Endothelial cell of umbilical vein (primary cell): Measurements from ENCODE around the gene CMSS1. TPM values are rescaled to one million over a fixed set of nuclear protein-coding genes. Genes with fewer than 3 reads are reported as not detected.

ENCODE experiments used
- BruUV-seq: library from RNA; stranded (reverse); fragments of 400-500 nt; replicated peaks from 2 replicates; lab custom pipeline; 2021; lab: Mats Ljungman, UMichigan
- CTCF ChIA-PET: fragments of 300-600, 350-600 bp; sonication (Branson Sonifier 250); formaldehyde crosslinking; loops from one replicate; lab custom pipeline; 2021; ENCODE audit warnings: antibody characterized with exemption, inconsistent platforms; lab: Charles Lee
- POLR2A ChIA-PET: fragments of 300-600, 350-600 bp; sonication (Branson Sonifier 250); formaldehyde crosslinking; loops from one replicate; lab custom pipeline; 2021; ENCODE audit warnings: antibody characterized with exemption, inconsistent platforms; lab: Charles Lee
- DNase-seq: peaks from one replicate; pipeline ENCODE4 v3.0.0-alpha.2; 2011; ENCODE audit warnings: low read depth, low spot score
- FAIRE-seq: peaks from 2 replicates; lab custom pipeline; 2011; peaks lifted over from hg19 to GRCh38; lab: Jason Lieb, UNC
- H2AFZ ChIP-seq: 2 replicates; pipeline ENCODE4 v1.6.0; 2012; ENCODE audit warnings: low read depth, low read length, control low read depth, inconsistent platforms
- H3K27ac ChIP-seq: 2 replicates; pipeline ENCODE4 v1.5.1; 2011; ENCODE audit warnings: low read depth, mild to moderate bottlenecking, control low read depth, low read length, moderate library complexity; ENCODE audit not compliant: insufficient read depth
- H3K27me3 ChIP-seq, 2 experiments: 2 replicates each; pipeline versions ENCODE4 v1.6.0 to v1.6.1; 2011; ENCODE audit warnings: low read length in 2 of 2, mixed read lengths in 1 of 2; ENCODE audit not compliant: control insufficient read depth in 2 of 2, insufficient read depth in 2 of 2
- H3K36me3 ChIP-seq, 2 experiments: 2 replicates in 1 of 2; 3 replicates in 1 of 2; pipeline ENCODE4 v1.5.1; 2011; ENCODE audit warnings: low read length in 2 of 2, mild to moderate bottlenecking in 1 of 2, moderate library complexity in 1 of 2; ENCODE audit not compliant: control insufficient read depth in 2 of 2, insufficient read depth in 2 of 2; ENCODE audit errors: extremely low read depth in 1 of 2
- H3K4me1 ChIP-seq: 3 replicates; pipeline ENCODE4 v1.5.1; 2011; ENCODE audit warnings: mild to moderate bottlenecking, low read length; ENCODE audit not compliant: control insufficient read depth, insufficient read depth; ENCODE audit errors: extremely low read depth
- H3K4me2 ChIP-seq: 2 replicates; pipeline ENCODE4 v1.6.1; 2011; ENCODE audit warnings: low read length, control low read depth, mixed read lengths; ENCODE audit not compliant: insufficient read depth
- H3K4me3 ChIP-seq, 3 experiments: fragments of 200-600 bp in 1 of 3; sonication (generic), shearing (Covaris generic) in 1 of 3; replicated peaks in 1 of 3; 2 replicates each; pipeline ENCODE4 v1.5.1; 2011 to 2016; ENCODE audit warnings: control low read depth in 3 of 3, low read length in 3 of 3, mild to moderate bottlenecking in 2 of 3, inconsistent platforms in 1 of 3, low read depth in 1 of 3, moderate library complexity in 1 of 3; ENCODE audit not compliant: insufficient read depth in 1 of 3
- H3K79me2 ChIP-seq: 2 replicates; pipeline ENCODE4 v1.6.0; 2012; ENCODE audit warnings: low read length, inconsistent platforms; ENCODE audit not compliant: control insufficient read depth, insufficient read depth
- H3K9ac ChIP-seq: replicated peaks from 2 replicates; pipeline ENCODE3; 2011; ENCODE audit warnings: low read length, control low read depth; ENCODE audit not compliant: insufficient read depth; ENCODE audit errors: extremely low read depth
- H3K9me1 ChIP-seq: replicated peaks from 3 replicates; pipeline ENCODE4 v1.6.0; 2011; ENCODE audit warnings: mild to moderate bottlenecking, low read length; ENCODE audit not compliant: control insufficient read depth, insufficient read depth; ENCODE audit errors: extremely low read depth
- H3K9me3 ChIP-seq: replicated peaks from 2 replicates; pipeline ENCODE4 v1.5.1; 2012; ENCODE audit warnings: low read length, inconsistent platforms; ENCODE audit not compliant: control insufficient read depth, insufficient read depth
- H4K20me1 ChIP-seq: replicated peaks from 2 replicates; pipeline ENCODE3; 2011; ENCODE audit warnings: mild to moderate bottlenecking, low read length; ENCODE audit not compliant: control insufficient read depth, insufficient read depth; ENCODE audit errors: extremely low read depth
- EZH2 ChIP-seq: IDR thresholded peaks from 2 replicates; pipeline ENCODE4 v1.6.1; 2012; ENCODE audit warnings: borderline replicate concordance, low read depth, mild to moderate bottlenecking, moderate library complexity, low read length, inconsistent platforms; ENCODE audit not compliant: severe bottlenecking
- MYC ChIP-seq: IDR thresholded peaks from one replicate; pipeline ENCODE4 v1.6.1; 2011; ENCODE audit warnings: mild to moderate bottlenecking, low read depth, low read length
- POLR2AphosphoS5 ChIP-seq: IDR thresholded peaks from 2 replicates; pipeline ENCODE4 v1.6.1; 2012; ENCODE audit warnings: low read depth, mild to moderate bottlenecking, control low read depth, low read length, moderate library complexity; ENCODE audit not compliant: insufficient read depth
- dilution Hi-C: fragments of 300-500 bp; cut with MboI; formaldehyde crosslinking; loops from one replicate; pipeline ENCODE4 v1.15.0; 2019; ENCODE audit warnings: low sequenced_read_pairs; ENCODE audit not compliant: extremely low pct_ligation_motif_present
- intact Hi-C: fragments of 100-400 bp; cut with micrococcal nuclease; formaldehyde crosslinking; loops from one replicate; pipeline ENCODE4 v1.10.0; 2022
- polyA plus RNA-seq, 4 experiments: library from polyadenylated mRNA; depleted of rRNA in 3 of 4; stranded (reverse) in 3 of 4; unstranded in 1 of 4; fragments of >200 nt; gene quantifications; 2 replicates each; pipeline versions ENCODE4 v1.2.1 to v1.2.3, GENCODE V29; 2011 to 2012; ENCODE audit warnings: missing spikeins in 1 of 4
- total RNA-seq: library from RNA; stranded (reverse); gene quantifications from 2 replicates; pipeline ENCODE4 v1.2.3, GENCODE V29; 2021
- TF ChIP-seq, protein P1 (sequence below): IDR thresholded peaks from 2 replicates; pipeline ENCODE4 v1.6.1; 2011; ENCODE audit not compliant: insufficient read depth, insufficient read length

The CMSS1 gene
- total and polyA plus RNA-seq, 2 donors (not counting 3 experiments of a cell fraction or from before 2014, with no cell fraction given) = 9.7 to 60.6 TPM

DNA sequence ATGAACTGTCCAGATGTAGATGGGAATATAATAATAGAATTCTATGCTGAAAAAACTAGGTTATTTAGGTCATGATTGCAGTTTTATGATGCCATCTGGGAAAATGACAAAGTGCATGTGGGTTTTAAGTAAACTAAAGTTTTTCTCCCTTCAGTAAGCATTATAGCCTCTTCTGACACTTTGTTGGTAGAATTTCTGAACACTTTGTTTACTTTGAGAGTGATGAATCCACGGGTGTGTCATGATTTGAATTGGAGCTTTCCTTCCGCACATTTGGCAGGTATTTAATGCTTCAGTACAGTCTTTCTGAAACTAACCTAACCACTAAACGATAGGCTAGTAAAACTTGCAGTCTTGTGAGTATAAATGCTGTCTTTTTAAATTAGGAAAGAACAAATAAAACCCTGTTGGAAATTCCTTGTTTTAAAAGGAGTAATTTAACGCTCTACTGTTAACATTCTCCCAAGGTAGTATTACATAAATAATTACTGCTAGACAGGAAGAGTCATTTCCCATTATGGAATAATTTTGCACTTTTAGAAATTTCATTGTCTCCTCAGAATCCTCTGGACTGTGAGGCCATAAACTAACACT is 289.7 kb downstream of the CMSS1 start:
- Histone ChIP-seq H3K27me3 (no peaks in the 10 kb centered on the region), H3K4me3 (no peak overlapping the region), H3K79me2 (no peaks in the 10 kb centered on the region), H3K9me3 (no peaks in the 10 kb centered on the region), H2AFZ (no peak overlapping the region), H3K9ac (no peak overlapping the region), H3K4me2 (no peak overlapping the region), H3K4me1 (peaks cover 8% of the 10 kb centered on the region), H3K9me1 (no peaks in the 10 kb centered on the region), H4K20me1 (no peaks in the 10 kb centered on the region), H3K27ac (no peak overlapping the region), H3K36me3 (no peaks in the 10 kb centered on the region)
- no TSS peak for BruUV-seq
- intact Hi-C loops (loop anchor here (2.0 kb wide), 1 partner anchor 17 kb away; no protein-coding TSS in a partner anchor), dilution Hi-C loops (no loop called here)
- CTCF ChIA-PET = interaction anchor here (1.0 to 1.8 kb wide), 4 partner anchors 17 to 147 kb away, joined by 3 to 6 read pairs (median 3); no protein-coding TSS in a partner anchor
- POLR2A ChIA-PET = no interaction called here
- TF ChIP-seq EZH2 (no peak), MYC (no peak)
- FAIRE-seq (no peak), DNase-seq (no peak)

DNA sequence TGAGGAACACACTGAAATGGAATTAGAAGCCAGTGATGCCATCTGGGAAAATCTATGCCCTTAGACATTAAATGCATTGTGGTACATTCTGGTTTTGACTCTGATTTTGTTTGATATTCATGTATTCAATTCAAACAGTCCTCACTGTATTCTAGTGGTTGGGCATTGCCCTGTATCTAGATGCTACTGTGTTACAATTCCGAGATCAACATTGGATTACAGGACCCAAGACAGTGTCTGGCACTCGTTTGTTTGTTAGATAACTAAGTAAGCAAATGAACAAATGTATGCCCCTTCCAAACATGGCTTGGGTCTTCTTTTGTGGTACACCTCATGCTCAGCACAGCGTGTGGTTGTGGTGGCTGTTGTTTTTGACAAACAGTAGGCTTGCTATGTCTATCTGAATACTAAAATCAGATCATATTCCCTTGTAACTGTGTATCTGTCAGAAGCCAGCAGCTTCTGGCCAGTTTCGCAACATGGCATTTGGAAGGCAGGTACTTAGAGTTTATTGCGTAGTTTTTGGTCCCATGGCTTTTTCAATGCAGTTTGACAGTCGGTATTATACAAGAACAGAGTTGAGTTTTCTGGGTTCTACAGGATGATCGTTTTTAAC is 290.9 kb downstream of the CMSS1 start:
- no peak for DNase-seq
- no peaks in the 10 kb centered on the region for H3K36me3 ChIP-seq
- no peak overlapping the region for H2AFZ ChIP-seq
- dilution Hi-C loops (no loop called here), intact Hi-C loops (no loop called here)
- no peaks in the 10 kb centered on the region for H3K27me3 ChIP-seq
- H4K20me1 ChIP-seq = no peaks in the 10 kb centered on the region
- H3K4me1 ChIP-seq = peaks cover 8% of the 10 kb centered on the region
- no peaks in the 10 kb centered on the region for H3K9me3 ChIP-seq
- H3K4me3 ChIP-seq = no peak overlapping the region
- H3K27ac ChIP-seq = no peak overlapping the region
- no peaks in the 10 kb centered on the region for H3K9me1 ChIP-seq
- TF ChIP-seq, protein P1, sequence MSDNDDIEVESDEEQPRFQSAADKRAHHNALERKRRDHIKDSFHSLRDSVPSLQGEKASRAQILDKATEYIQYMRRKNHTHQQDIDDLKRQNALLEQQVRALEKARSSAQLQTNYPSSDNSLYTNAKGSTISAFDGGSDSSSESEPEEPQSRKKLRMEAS = no peak
- TF ChIP-seq POLR2AphosphoS5 = no peak
- POLR2A ChIA-PET = no interaction called here
- no peak overlapping the region for H3K9ac ChIP-seq
- H3K4me2 ChIP-seq = no peak overlapping the region
- H3K79me2 ChIP-seq = no peaks in the 10 kb centered on the region
- CTCF ChIA-PET = interaction anchor here (1.5 kb wide), 1 partner anchor 266 kb away, joined by 3 read pairs; no protein-coding TSS in a partner anchor
- no peak for FAIRE-seq
- no TSS peak for BruUV-seq
